Activated CD4-positive, alpha-beta T cell treated with anti-CD3 and anti-CD28 coated beads for 1 hour (primary cell): ENCODE results near the gene ITK.

Experiments
- DNase-seq: peaks from one replicate; pipeline ENCODE4 v3.0.0-alpha.2; 2020

Gene ITK

GRCh38 chr5:157180374-157181264 is at the start of gene ITK:
Gene ITK, plus strand, starts transcription at chr5:157180840. Its CDS starts 138 bp downstream, at chr5:157180978.
- DNase-seq: no peak

- no peak for DNase-seq
Measured at GRCh38 chr5:157130925-157131324, 49.7 kb upstream of the ITK start.

GRCh38 chr5:157132281-157132612 is 48.4 kb upstream of the ITK start:
- no peak for DNase-seq

GRCh38 chr5:157137691-157138090 is 42.9 kb upstream of the ITK start:
- DNase-seq: no peak

GRCh38 chr5:157142317-157143126 is 38.1 kb upstream of the ITK start, which contains the start of gene MED7:
Gene MED7, minus strand, starts transcription at chr5:157142865. Its CDS starts 3,434 bp downstream, at chr5:157139431.
- peak; percentile 84 for DNase-seq

- no peak for DNase-seq
Measured at GRCh38 chr5:157143127-157143971, 37.3 kb upstream of the ITK start.

- DNase-seq: peak; percentile 63
Measured at GRCh38 chr5:157148734-157149615, 31.7 kb upstream of the ITK start.

GRCh38 chr5:157150995-157151394 is 29.6 kb upstream of the ITK start:
- no peak for DNase-seq

- no peak for DNase-seq
Measured at GRCh38 chr5:157155297-157155696, 25.3 kb upstream of the ITK start.

GRCh38 chr5:157157293-157157891 is 23.2 kb upstream of the ITK start:
- no peak for DNase-seq

GRCh38 chr5:157159209-157159751 is 21.4 kb upstream of the ITK start:
- no peak for DNase-seq

GRCh38 chr5:157160001-157160400 is 20.6 kb upstream of the ITK start:
- DNase-seq: no peak

- no peak for DNase-seq
Measured at GRCh38 chr5:157161996-157162395, 18.6 kb upstream of the ITK start.

- no peak for DNase-seq
Measured at GRCh38 chr5:157162919-157163510, 17.6 kb upstream of the ITK start.

- DNase-seq: no peak
Measured at GRCh38 chr5:157164521-157164920, 16.1 kb upstream of the ITK start.

GRCh38 chr5:157165261-157165660 is 15.4 kb upstream of the ITK start:
- DNase-seq: no peak

- no peak for DNase-seq
Measured at GRCh38 chr5:157165668-157166067, 15.0 kb upstream of the ITK start.

- no peak for DNase-seq
Measured at GRCh38 chr5:157166214-157167213, 14.1 kb upstream of the ITK start, which contains the start of gene GARIN3. Gene GARIN3, minus strand, starts transcription at chr5:157166264. Its CDS starts 96 bp downstream, at chr5:157166168.

GRCh38 chr5:157167214-157167621 is 13.4 kb upstream of the ITK start:
- no peak for DNase-seq
